GM06990 (cell line): ENCODE data around the gene GSTA1.
"Not testable (repeated sequence)": the region's sequence is repeated elsewhere in the genome, so short reads cannot be mapped to it uniquely, and the experiment has no call there.

Experiments
- DNase-seq: peaks from one replicate; pipeline ENCODE4 v3.0.0-alpha.2; 2011; ENCODE audit not compliant: insufficient read length; ENCODE audit errors: extremely low read depth
- H3K27me3 ChIP-seq: replicated peaks from 2 replicates; pipeline ENCODE4 v1.6.0; 2011; ENCODE audit warnings: low read length; ENCODE audit not compliant: control insufficient read depth, insufficient read depth
- H3K36me3 ChIP-seq: 2 replicates; pipeline ENCODE4 v1.5.1; 2011; ENCODE audit warnings: low read length; ENCODE audit not compliant: control insufficient read depth, insufficient read depth
- H3K4me3 ChIP-seq: replicated peaks from 2 replicates; pipeline ENCODE4 v1.5.1; 2011; ENCODE audit warnings: low read depth, mild to moderate bottlenecking, control low read depth, low read length
- TF ChIP-seq, protein P1 (sequence below): IDR thresholded peaks from 2 replicates; pipeline ENCODE4 v1.5.1; 2011; ENCODE audit warnings: low read length, control low read depth, mild to moderate bottlenecking, inconsistent platforms; ENCODE audit not compliant: insufficient read depth, poor library complexity, severe bottlenecking

Gene GSTA1

DNA sequence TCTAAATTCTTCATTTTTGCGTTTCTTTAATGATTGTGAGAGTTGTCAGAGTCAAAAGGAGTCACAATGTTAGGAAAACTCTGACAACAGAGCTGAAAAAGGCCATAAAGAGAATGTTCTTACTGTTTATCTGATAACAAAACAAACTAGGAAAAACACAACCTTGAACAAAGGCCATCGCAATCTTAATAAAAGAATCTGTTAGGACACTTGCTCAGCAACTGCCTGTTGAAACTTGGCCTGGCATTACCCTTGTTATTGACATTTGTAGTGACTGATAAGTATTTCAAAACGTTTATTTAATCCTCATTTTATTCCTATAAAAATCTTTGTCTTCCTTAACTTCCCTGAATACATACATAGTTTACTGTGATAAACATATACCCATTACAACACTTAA, 15.7 kb downstream of the GSTA1 start:
- TF ChIP-seq, protein P1, sequence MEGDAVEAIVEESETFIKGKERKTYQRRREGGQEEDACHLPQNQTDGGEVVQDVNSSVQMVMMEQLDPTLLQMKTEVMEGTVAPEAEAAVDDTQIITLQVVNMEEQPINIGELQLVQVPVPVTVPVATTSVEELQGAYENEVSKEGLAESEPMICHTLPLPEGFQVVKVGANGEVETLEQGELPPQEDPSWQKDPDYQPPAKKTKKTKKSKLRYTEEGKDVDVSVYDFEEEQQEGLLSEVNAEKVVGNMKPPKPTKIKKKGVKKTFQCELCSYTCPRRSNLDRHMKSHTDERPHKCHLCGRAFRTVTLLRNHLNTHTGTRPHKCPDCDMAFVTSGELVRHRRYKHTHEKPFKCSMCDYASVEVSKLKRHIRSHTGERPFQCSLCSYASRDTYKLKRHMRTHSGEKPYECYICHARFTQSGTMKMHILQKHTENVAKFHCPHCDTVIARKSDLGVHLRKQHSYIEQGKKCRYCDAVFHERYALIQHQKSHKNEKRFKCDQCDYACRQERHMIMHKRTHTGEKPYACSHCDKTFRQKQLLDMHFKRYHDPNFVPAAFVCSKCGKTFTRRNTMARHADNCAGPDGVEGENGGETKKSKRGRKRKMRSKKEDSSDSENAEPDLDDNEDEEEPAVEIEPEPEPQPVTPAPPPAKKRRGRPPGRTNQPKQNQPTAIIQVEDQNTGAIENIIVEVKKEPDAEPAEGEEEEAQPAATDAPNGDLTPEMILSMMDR: no peak
- H3K36me3 ChIP-seq: no peaks in the 10 kb centered on the region
- DNase-seq: no peak
- H3K27me3 ChIP-seq: no peaks in the 10 kb centered on the region
- no peak overlapping the region for H3K4me3 ChIP-seq

DNA sequence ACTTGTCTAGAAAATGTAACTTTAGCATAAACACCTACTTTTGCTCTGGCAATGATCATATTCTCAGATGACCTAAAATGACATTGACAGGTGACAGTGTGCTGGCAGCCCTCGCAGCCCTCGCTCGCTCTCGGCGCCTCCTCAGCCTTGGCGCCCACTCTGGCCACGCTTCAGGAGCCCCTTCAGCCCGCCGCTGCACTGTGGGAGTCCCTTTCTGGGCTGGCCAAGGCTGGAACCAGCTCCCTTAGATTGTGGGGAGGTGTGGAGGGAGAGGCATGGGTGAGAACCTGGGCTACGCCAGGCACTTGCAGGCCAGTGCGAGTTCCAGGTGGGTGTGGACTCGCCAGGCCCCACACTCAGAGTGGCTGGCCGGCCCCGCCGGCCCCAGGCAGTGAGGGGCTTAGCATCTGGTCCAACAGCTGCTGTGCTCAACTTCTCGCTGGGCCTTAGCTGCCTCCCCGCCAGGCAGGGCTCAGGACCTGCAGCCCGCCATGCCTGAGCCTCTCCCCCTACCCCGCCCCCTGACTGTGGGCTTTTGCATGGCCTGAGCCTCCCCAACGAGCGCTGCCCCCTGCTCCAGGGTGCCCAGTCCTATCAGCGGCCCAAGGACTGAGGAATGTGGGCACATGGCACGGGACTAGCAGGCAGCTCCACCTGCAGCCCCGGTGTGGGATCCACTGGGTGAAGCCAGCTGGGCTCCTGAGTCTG, 17.2 kb downstream of the GSTA1 start:
- H3K36me3 ChIP-seq: no peaks in the 10 kb centered on the region
- H3K27me3 ChIP-seq: no peaks in the 10 kb centered on the region
- TF ChIP-seq, protein P1: no peak
- DNase-seq: no peak
- no peak overlapping the region for H3K4me3 ChIP-seq

DNA sequence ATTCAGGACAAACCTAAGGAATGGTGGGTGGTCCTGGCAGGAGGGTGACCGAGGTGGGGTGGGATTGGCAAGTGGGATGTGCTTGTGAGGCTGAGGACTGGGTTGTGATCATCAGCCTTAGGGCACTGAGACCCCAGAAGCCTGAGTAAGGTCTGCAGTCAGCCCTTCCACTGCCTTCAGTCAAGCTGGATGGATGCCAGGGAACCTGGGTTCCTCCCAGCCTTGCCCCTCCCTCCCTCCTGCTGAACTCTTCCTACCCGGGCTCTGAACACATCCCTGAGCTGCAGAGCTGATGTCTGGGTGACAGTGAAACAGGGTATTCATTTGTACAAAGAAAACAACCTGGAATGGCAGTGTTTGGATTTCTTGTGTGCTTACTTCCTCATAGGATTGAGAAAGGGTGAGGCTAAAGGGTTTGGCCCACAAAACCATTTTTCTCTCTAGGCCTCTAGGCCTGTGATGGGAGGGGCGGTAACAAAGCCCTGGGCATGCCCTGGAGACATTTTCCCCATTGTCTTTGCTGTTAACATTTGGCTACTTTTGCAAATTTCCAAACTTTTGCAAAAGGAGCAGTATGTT, 20.8 kb downstream of the GSTA1 start:
- H3K4me3 ChIP-seq, H3K27me3 ChIP-seq, H3K36me3 ChIP-seq, DNase-seq: not testable (repeated sequence)

DNA sequence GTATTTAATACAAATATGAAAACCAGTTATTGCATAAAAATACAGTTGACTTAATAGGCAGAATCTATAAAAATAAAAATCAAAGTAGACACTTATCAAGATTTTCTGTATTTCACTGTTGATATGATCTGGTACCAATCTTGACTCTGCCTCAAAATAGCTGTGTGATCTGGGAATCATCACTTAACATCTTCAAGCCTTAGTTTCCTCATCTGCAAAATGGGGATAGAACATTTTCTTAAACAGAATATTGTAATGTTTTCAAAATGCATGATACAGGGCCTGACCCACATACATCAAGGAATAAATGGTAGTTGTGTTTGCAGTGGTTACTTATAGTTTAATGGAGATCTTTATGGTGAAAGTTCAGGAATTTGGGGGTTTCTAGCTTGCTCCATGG, 21.4 kb downstream of the GSTA1 start:
- not testable (repeated sequence) for H3K27me3 ChIP-seq, H3K36me3 ChIP-seq, H3K4me3 ChIP-seq, DNase-seq

DNA sequence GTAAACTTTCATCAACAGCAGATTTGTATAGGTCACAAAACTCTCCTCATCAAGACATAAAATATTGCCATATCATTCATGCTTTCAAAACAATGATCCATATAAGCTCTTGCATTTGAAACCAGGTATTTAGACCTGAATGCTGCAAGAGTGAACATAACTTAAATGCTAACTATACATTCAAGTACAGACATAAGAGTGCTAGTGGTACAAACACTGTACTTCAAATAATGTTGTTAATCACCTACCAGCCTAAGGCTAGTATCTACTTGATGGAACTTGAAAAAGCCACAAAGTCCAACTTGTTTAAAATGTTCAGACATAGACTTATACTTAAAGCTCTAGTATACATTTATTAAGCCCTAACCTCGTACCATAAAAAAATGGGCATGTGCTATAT, 24.4 kb downstream of the GSTA1 start:
- Histone ChIP-seq H3K36me3 (no peaks in the 10 kb centered on the region), H3K4me3 (no peak overlapping the region), H3K27me3 (no peaks in the 10 kb centered on the region)
- TF ChIP-seq, protein P1: no peak
- no peak for DNase-seq

DNA sequence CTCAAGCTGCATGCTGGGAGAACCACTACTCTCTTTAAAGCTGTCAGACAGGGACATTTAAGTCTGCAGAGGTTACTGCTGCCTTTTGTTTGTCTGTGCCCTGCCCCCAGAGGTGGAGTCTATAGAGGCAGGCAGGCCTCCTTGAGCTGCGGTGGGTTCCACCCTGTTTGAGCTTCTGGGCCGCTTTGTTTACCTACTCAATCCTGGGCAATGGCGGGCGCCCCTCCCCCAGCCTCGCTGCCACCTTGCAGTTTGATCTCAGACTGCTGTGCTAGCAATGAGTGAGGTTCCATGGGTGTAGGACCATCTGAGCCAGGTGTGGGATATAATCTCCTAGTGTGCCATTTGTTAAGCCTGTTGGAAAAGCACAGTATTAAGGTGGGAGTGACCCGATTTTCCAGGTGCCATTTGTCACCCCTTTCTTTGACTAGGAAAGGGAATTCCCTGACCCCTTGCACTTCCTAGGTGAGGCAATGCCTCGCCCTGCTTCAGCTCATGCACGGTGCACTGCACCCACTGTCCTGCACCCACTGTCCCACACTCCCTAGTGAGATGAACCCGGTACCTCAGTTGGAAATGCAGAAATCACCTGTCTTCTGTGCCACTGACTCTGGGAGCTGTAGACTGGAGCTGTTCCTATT, 26.8 kb downstream of the GSTA1 start:
- H3K27me3 ChIP-seq, DNase-seq, H3K36me3 ChIP-seq, H3K4me3 ChIP-seq: not testable (repeated sequence)

DNA sequence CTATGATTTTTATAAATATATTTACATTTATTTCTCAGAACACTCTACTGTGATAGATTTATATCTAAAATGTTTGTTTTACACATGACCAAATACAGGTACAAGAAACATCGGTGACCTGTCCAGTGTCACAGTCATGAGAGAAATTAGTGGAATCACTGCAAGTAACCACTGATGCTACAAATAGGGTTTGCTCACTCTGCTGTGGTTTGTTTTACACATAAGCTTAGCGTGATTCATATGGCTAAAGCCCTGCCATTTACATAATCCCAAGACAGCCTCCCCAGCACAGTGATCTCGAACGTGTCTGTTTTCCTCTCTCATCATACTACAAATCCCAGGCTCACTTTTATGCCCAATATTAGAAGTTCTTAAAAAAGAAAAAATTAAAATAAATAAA, 34.2 kb downstream of the GSTA1 start:
- H3K27me3 ChIP-seq, H3K4me3 ChIP-seq, H3K36me3 ChIP-seq, DNase-seq: not testable (repeated sequence)

DNA sequence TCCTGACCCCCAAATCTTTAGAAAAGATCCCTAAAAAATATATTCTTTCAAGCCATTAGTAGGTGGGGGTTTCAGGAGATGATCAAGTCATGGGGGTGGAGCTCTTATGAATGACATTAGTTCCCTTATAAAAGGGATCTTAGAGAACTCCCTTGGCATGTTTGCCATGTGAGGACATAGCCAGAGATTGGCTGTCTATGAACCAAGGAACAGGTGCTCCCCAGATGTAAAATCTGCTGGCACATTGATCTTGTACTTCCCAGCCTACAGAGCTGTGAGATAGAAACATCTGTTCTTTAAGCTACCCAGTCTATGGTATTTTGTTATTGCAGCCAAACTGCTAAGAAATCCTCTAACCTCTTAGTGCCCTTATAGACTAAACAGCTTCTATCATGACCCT, 36.0 kb downstream of the GSTA1 start:
- not testable (repeated sequence) for H3K4me3 ChIP-seq, DNase-seq, H3K27me3 ChIP-seq, H3K36me3 ChIP-seq

DNA sequence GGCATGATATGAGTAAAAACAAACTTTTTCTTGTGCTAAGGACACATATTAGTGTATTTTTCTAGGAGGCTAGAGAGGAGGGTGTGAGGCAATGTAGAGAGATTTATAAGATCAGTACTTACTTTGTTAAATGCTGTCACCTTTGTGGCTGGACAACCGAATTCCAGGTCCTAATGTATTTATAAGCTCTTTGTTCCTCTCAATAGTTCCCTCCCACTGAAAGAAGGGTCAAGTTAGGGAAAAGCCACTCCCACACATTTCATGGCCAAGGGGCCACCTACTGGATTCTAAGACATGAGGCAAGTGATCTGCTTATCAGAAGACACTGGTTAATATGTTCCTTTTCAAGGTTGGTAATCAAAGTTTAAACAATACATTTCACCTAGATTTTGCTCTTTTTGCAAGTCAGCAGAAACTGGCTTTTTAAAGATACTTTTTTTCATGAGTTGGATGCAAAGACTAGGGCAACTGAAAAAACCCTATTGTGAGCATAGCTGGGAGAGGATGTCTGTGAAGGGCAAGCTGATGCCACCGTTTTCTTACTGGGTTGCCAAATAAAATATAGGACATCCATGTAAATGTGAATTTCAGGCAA, 40.2 kb downstream of the GSTA1 start, which contains the start of gene GSTA2:
GSTA2 (minus strand) TSS at position 154 of the 595 bp plus-strand sequence. CDS start 5,528 bp downstream, outside the sequence.
- H3K36me3 ChIP-seq, H3K4me3 ChIP-seq, DNase-seq, H3K27me3 ChIP-seq: not testable (repeated sequence)

DNA sequence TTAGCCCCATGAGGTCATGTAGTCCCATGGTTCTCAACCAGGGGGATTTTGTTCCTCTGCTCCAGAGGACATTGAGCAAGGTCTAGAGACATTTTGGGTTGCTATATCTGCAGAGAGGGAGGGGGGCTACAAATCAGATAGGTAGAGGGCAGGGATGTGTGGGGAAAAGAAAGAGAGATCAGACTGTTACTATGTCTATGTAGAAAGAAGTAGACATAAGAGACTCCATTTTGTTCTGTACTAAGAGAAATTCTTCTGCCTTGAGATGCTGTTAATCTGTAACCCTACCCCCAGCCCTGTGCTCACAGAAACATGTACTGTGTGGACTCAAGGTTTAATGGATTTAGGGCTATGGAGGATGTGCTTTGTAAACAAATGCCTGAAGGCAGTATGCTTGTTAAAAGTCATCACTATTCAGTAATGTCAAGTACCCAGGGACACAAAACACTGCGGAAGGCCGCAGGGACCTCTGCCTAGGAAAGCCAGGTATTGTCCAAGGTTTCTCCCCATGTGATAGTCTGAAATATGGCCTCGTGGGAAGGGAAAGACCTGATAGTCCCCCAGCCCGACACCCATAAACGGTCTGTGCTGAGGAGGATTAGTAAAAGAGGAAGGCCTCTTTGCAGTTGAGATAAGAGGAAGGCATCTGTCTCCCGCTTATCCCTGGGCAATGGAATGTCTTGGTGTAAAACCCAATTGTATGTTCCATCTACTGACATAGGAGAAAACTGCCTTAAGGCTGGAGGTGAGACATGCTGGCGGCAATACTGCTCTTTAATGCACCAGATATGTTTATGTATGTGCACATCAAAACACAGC, 41.7 kb downstream of the GSTA1 start:
- DNase-seq, H3K4me3 ChIP-seq, H3K36me3 ChIP-seq, H3K27me3 ChIP-seq: not testable (repeated sequence)
